Measurements from ENCODE around the gene MRPS31. TPM values are rescaled to one million over a fixed set of nuclear protein-coding genes. Genes with fewer than 3 reads are reported as not detected.

Gene MRPS31
- total and polyA plus RNA-seq, 2 donors (not counting 3 experiments of a cell fraction or from before 2014, with no cell fraction given), result 7.6 to 17.8 TPM

DNA sequence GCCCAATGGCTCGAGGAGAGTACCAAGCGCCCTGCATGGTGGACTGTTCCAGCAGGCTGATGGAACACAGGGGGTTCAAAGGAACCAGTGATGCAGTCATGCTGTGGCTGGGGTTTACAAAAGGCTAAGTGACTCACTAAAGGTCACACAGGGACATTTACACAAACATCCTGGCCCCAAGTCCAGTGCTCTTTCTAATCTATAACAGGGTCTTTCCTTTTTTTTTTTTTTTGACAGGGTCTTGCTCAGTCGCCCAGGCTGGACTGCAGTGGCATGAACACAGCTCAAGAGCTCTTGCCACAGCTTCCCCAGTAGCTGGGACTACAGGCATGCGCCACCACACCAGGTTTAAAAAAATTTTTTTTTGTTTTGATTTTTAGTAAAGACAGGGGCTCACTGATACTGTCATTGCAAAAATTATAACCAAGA is 15.6 kb upstream of the MRPS31 start:
- Histone ChIP-seq H3K4me1 (ENCODE audit: control insufficient read depth, extremely low read depth, insufficient read depth, low read length) (peaks cover 11% of the 10 kb centered on the region), H4K20me1 (replicated peaks; ENCODE audit: control insufficient read depth, extremely low read depth, insufficient read depth, low read length) (no peaks in the 10 kb centered on the region), H3K27ac (ENCODE audit: insufficient read depth, low read depth, low read length) (no peak overlapping the region), H3K4me2 (ENCODE audit: insufficient read depth, low read length) (no peak overlapping the region), H3K9me1 (replicated peaks; ENCODE audit: control insufficient read depth, extremely low read depth, insufficient read depth, low read length) (no peaks in the 10 kb centered on the region), H2AFZ (ENCODE audit: low read depth, low read length) (no peak overlapping the region), H3K27me3 (ENCODE audit: control insufficient read depth in 2 of 2, insufficient read depth in 2 of 2, low read length in 2 of 2) (no peaks in the 10 kb centered on the region), H3K4me3 (replicated peaks in 1 of 3; ENCODE audit: insufficient read depth in 1 of 3, low read depth in 1 of 3, low read length in 3 of 3) (no peak overlapping the region), H3K79me2 (ENCODE audit: control insufficient read depth, insufficient read depth, low read length) (peaks cover 3% of the 10 kb centered on the region), H3K9ac (replicated peaks; ENCODE audit: extremely low read depth, insufficient read depth, low read length) (no peak overlapping the region), H3K36me3 (ENCODE audit: control insufficient read depth in 2 of 2, extremely low read depth in 1 of 2, insufficient read depth in 2 of 2, low read length in 2 of 2) (no peaks in the 10 kb centered on the region), H3K9me3 (replicated peaks; ENCODE audit: control insufficient read depth, insufficient read depth, low read length) (no peaks in the 10 kb centered on the region)
- intact Hi-C loops (cut with micrococcal nuclease), result no loop called here
- DNase-seq (ENCODE audit: low read depth, low spot score) (peak; percentile 9), FAIRE-seq (no peak)
- dilution Hi-C loops (cut with MboI; ENCODE audit: extremely low pct_ligation_motif_present, low sequenced_read_pairs), result no loop called here
- CTCF ChIA-PET, result interaction anchor here (2.4 to 3.8 kb wide), 2 partner anchors 9 to 27 kb away, joined by 8 to 15 read pairs; no protein-coding TSS in a partner anchor
- BruUV-seq (replicated peaks), result no TSS peak
- TF ChIP-seq FOS (IDR thresholded peaks at IDR 0.05; ENCODE audit: borderline replicate concordance, insufficient read depth, low read length) (peak; percentile 36), JUN (IDR thresholded peaks at IDR 0.05; ENCODE audit: borderline replicate concordance, insufficient read depth, insufficient read length, low read depth) (peak; percentile 4), EZH2 (IDR thresholded peaks at IDR 0.05; ENCODE audit: borderline replicate concordance, low read depth, low read length, severe bottlenecking) (no peak)
- POLR2A ChIA-PET, result interaction anchor here (0.6 kb wide), 1 partner anchor 15 kb away, joined by 3 read pairs; no protein-coding TSS in a partner anchor

DNA sequence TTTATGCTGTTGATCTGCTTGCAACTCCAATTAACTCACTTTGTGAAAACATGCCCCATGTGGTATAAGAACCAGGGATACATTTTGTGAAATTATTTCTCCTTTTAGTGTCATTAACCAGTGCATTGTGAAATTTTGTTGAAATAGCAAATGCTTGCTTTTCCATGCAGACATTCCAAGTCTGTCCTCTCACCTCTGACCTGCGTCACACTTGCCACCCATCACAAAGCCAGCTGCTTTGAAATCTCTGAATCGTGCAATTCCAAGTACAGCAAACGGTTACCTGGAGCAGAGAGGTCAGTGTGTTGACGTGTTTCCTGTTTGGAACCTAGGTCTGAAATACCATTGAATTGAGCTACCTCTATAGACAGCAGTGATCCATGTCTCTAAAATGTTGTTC is 13.6 kb upstream of the MRPS31 start:
- Histone ChIP-seq H3K9me1 (replicated peaks; ENCODE audit: control insufficient read depth, extremely low read depth, insufficient read depth, low read length) (no peaks in the 10 kb centered on the region), H4K20me1 (replicated peaks; ENCODE audit: control insufficient read depth, extremely low read depth, insufficient read depth, low read length) (no peaks in the 10 kb centered on the region), H3K27ac (ENCODE audit: insufficient read depth, low read depth, low read length) (no peak overlapping the region), H3K36me3 (ENCODE audit: control insufficient read depth in 2 of 2, extremely low read depth in 1 of 2, insufficient read depth in 2 of 2, low read length in 2 of 2) (no peaks in the 10 kb centered on the region), H3K4me2 (ENCODE audit: insufficient read depth, low read length) (no peak overlapping the region), H3K27me3 (ENCODE audit: control insufficient read depth in 2 of 2, insufficient read depth in 2 of 2, low read length in 2 of 2) (no peaks in the 10 kb centered on the region), H3K9me3 (replicated peaks; ENCODE audit: control insufficient read depth, insufficient read depth, low read length) (no peaks in the 10 kb centered on the region), H3K79me2 (ENCODE audit: control insufficient read depth, insufficient read depth, low read length) (no peaks in the 10 kb centered on the region), H2AFZ (ENCODE audit: low read depth, low read length) (no peak overlapping the region), H3K4me3 (replicated peaks in 1 of 3; ENCODE audit: insufficient read depth in 1 of 3, low read depth in 1 of 3, low read length in 3 of 3) (no peak overlapping the region), H3K4me1 (ENCODE audit: control insufficient read depth, extremely low read depth, insufficient read depth, low read length) (peaks cover 11% of the 10 kb centered on the region), H3K9ac (replicated peaks; ENCODE audit: extremely low read depth, insufficient read depth, low read length) (no peak overlapping the region)
- TF ChIP-seq, protein P1, sequence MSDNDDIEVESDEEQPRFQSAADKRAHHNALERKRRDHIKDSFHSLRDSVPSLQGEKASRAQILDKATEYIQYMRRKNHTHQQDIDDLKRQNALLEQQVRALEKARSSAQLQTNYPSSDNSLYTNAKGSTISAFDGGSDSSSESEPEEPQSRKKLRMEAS (IDR thresholded peaks at IDR 0.05; ENCODE audit: insufficient read depth, insufficient read length), result no peak
- TF ChIP-seq, protein P2, sequence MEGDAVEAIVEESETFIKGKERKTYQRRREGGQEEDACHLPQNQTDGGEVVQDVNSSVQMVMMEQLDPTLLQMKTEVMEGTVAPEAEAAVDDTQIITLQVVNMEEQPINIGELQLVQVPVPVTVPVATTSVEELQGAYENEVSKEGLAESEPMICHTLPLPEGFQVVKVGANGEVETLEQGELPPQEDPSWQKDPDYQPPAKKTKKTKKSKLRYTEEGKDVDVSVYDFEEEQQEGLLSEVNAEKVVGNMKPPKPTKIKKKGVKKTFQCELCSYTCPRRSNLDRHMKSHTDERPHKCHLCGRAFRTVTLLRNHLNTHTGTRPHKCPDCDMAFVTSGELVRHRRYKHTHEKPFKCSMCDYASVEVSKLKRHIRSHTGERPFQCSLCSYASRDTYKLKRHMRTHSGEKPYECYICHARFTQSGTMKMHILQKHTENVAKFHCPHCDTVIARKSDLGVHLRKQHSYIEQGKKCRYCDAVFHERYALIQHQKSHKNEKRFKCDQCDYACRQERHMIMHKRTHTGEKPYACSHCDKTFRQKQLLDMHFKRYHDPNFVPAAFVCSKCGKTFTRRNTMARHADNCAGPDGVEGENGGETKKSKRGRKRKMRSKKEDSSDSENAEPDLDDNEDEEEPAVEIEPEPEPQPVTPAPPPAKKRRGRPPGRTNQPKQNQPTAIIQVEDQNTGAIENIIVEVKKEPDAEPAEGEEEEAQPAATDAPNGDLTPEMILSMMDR (IDR thresholded peaks at IDR 0.05; ENCODE audit: extremely low read depth in 1 of 2, insufficient read depth in 1 of 2, low read depth in 1 of 2, low read length in 2 of 2), result no peak
- TF ChIP-seq FOS (IDR thresholded peaks at IDR 0.05; ENCODE audit: borderline replicate concordance, insufficient read depth, low read length) (no peak), POLR2A (IDR thresholded peaks at IDR 0.05; ENCODE audit: low read depth, low read length) (no peak), POLR2AphosphoS5 (IDR thresholded peaks at IDR 0.05; ENCODE audit: insufficient read depth, low read depth, low read length) (no peak), JUN (IDR thresholded peaks at IDR 0.05; ENCODE audit: borderline replicate concordance, insufficient read depth, insufficient read length, low read depth) (no peak), EZH2 (IDR thresholded peaks at IDR 0.05; ENCODE audit: borderline replicate concordance, low read depth, low read length, severe bottlenecking) (no peak), GATA2 (IDR thresholded peaks at IDR 0.05; ENCODE audit: insufficient read depth, insufficient read length, low read depth, low read length) (no peak), MYC (IDR thresholded peaks at IDR 0.05; ENCODE audit: low read depth, low read length) (no peak)
- ChIA-PET CTCF (interaction anchor here (3.8 kb wide), 1 partner anchor 30 kb away, joined by 15 read pairs; no protein-coding TSS in a partner anchor), POLR2A (no interaction called here)
- FAIRE-seq, result no peak
- dilution Hi-C loops (cut with MboI; ENCODE audit: extremely low pct_ligation_motif_present, low sequenced_read_pairs) (no loop called here), intact Hi-C loops (cut with micrococcal nuclease) (no loop called here)
- no TSS peak for BruUV-seq (replicated peaks)
- no peak for DNase-seq (ENCODE audit: low read depth, low spot score)

All from endothelial cell of umbilical vein (primary cell).